HG02943 (cell line): ENCODE measurements around the gene FHOD3.

ENCODE experiments used
- ATAC-seq: cut with Tn5 transposase; IDR thresholded peaks from one replicate; pipeline ENCODE4 v1.9.1; 2021; ENCODE audit warnings: mild to moderate bottlenecking, low read depth, moderate library complexity; ENCODE audit not compliant: unreplicated experiment

FHOD3 gene

GRCh38 chr18:36675076-36675475 lies 377.6 kb downstream of the FHOD3 start:
- ATAC-seq: no peak

- no peak for ATAC-seq
These were observed 378.0 kb downstream of the FHOD3 start for GRCh38 chr18:36675542-36675941.

GRCh38 chr18:36676629-36677028 lies 379.1 kb downstream of the FHOD3 start:
- no peak for ATAC-seq

GRCh38 chr18:36680042-36680441 lies 382.5 kb downstream of the FHOD3 start:
- no peak for ATAC-seq

GRCh38 chr18:36685580-36685979 lies 388.1 kb downstream of the FHOD3 start:
- no peak for ATAC-seq

GRCh38 chr18:36688020-36688965 lies 390.8 kb downstream of the FHOD3 start:
- no peak for ATAC-seq

- ATAC-seq: no peak
These were observed 394.9 kb downstream of the FHOD3 start for GRCh38 chr18:36692371-36692770.

GRCh38 chr18:36692921-36693332 lies 395.4 kb downstream of the FHOD3 start:
- no peak for ATAC-seq

GRCh38 chr18:36693931-36694620 lies 396.6 kb downstream of the FHOD3 start:
- no peak for ATAC-seq

GRCh38 chr18:36695806-36696205 lies 398.3 kb downstream of the FHOD3 start:
- no peak for ATAC-seq

GRCh38 chr18:36697905-36698304 lies 400.4 kb downstream of the FHOD3 start:
- no peak for ATAC-seq

- ATAC-seq: no peak
These were observed 403.4 kb downstream of the FHOD3 start for GRCh38 chr18:36700955-36701354.

GRCh38 chr18:36702401-36703013 lies 405.0 kb downstream of the FHOD3 start:
- no peak for ATAC-seq

- no peak for ATAC-seq
These were observed 406.6 kb downstream of the FHOD3 start for GRCh38 chr18:36704156-36704555.

- no peak for ATAC-seq
These were observed 408.8 kb downstream of the FHOD3 start for GRCh38 chr18:36706134-36706881.

GRCh38 chr18:36708366-36708765 lies 410.9 kb downstream of the FHOD3 start:
- ATAC-seq: no peak

GRCh38 chr18:36709315-36709714 lies 411.8 kb downstream of the FHOD3 start:
- no peak for ATAC-seq

- no peak for ATAC-seq
These were observed 413.7 kb downstream of the FHOD3 start for GRCh38 chr18:36711014-36711725.

- no peak for ATAC-seq
These were observed 414.4 kb downstream of the FHOD3 start for GRCh38 chr18:36711813-36712444.
